Right lobe of liver (tissue), 4 donors: ENCODE results near the gene TTC13.

Experiments used
- POLR2A ChIP-seq: fragments of 450-650 bp; IDR thresholded peaks from one replicate; pipeline ENCODE4 v1.6.1; 2017; ENCODE audit warnings: antibody characterized with exemption, mild to moderate bottlenecking
- TF ChIP-seq, protein P1 (sequence below), 4 donors: fragments of 200-600 bp in 3 of 4; fragments of 450-650 bp in 1 of 4; IDR thresholded peaks; one replicate each; pipeline versions ENCODE4 v1.5.1 to v1.8.0; 2016 to 2022; ENCODE audit warnings: antibody characterized with exemption in 4 of 4, mild to moderate bottlenecking in 2 of 4
- donor health status: DM: no; HTN: no; CAD: no.
- donor health status: DM: no; HTN: no; CAD: no.
- donor health status: DM: no; HTN: yes; CAD: no.

GRCh38 chr1:230868736-230869385, 109.8 kb downstream of the TTC13 start:
- TF ChIP-seq, protein P1, sequence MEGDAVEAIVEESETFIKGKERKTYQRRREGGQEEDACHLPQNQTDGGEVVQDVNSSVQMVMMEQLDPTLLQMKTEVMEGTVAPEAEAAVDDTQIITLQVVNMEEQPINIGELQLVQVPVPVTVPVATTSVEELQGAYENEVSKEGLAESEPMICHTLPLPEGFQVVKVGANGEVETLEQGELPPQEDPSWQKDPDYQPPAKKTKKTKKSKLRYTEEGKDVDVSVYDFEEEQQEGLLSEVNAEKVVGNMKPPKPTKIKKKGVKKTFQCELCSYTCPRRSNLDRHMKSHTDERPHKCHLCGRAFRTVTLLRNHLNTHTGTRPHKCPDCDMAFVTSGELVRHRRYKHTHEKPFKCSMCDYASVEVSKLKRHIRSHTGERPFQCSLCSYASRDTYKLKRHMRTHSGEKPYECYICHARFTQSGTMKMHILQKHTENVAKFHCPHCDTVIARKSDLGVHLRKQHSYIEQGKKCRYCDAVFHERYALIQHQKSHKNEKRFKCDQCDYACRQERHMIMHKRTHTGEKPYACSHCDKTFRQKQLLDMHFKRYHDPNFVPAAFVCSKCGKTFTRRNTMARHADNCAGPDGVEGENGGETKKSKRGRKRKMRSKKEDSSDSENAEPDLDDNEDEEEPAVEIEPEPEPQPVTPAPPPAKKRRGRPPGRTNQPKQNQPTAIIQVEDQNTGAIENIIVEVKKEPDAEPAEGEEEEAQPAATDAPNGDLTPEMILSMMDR (IDR thresholded peaks at IDR 0.05) = no peak
- no peak for TF ChIP-seq POLR2A
